ENCODE measurements around the gene HBS1L.

DNA sequence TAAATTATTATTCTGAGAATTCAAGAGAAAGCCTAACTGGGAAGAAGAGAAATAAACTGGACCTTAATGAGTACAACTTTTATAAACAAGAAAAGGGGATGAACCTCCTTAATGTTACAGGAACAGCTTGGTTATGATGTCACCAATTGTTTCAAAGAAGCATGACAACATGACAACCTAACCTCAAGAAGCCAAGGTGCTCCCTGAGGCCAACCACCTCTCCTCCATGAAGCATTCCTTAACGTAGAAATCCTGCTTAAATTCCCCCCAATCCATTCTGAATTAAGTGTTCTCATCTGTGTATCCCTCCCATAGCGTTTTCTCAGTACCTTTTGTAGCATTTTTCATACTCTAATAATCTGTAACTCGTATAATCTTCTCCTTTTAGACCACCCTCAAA lies 1.7 kb downstream of the HBS1L start:
- TF ChIP-seq POLR2A (IDR thresholded peaks at IDR 0.05) (no peak), CTCF (IDR thresholded peaks at IDR 0.05) (no peak)

Data from body of pancreas (tissue), 4 donors.